Uterus (tissue), 4 donors: ENCODE data around the gene CDH22. TPM values are rescaled to one million over a fixed set of nuclear protein-coding genes. Genes with fewer than 3 reads are reported as not detected.

Source experiments
- DNase-seq, 2 donors: peaks; one replicate each; pipeline ENCODE4 v3.0.0-alpha.2; 2019 to 2020
- H3K27ac ChIP-seq, 2 donors: fragments of 200-600 bp; sonication (generic); 1 replicate in 1 of 2; 2 replicates in 1 of 2; pipeline ENCODE4 v1.5.1; 2016 to 2018
- H3K27me3 ChIP-seq, 2 donors: fragments of 200-600 bp; sonication (generic); one replicate each; pipeline ENCODE4 v1.5.1; 2018 to 2019; ENCODE audit warnings: control low read depth in 1 of 2
- H3K36me3 ChIP-seq, 2 donors: fragments of 200-600 bp; sonication (generic); one replicate each; pipeline ENCODE4 v1.5.1; 2019; ENCODE audit warnings: control low read depth in 1 of 2
- H3K4me1 ChIP-seq, 2 donors: fragments of 200-600 bp; sonication (generic); one replicate each; pipeline ENCODE4 v1.5.1; 2018 to 2019; ENCODE audit warnings: control low read depth in 1 of 2
- H3K4me3 ChIP-seq, 2 donors: fragments of 200-600 bp; sonication (generic); 1 replicate in 1 of 2; 2 replicates in 1 of 2; pipeline ENCODE4 v1.5.1; 2018 to 2019; ENCODE audit warnings: mild to moderate bottlenecking in 1 of 2
- H3K9me3 ChIP-seq, 2 donors: fragments of 200-600 bp; sonication (generic); one replicate each; pipeline ENCODE4 v1.5.1; 2019; ENCODE audit warnings: control low read depth in 1 of 2
- CTCF ChIP-seq, 4 experiments: fragments of 200-600 bp in 2 of 4; fragments of 450-650 bp in 2 of 4; sonication (generic) in 2 of 4; IDR thresholded peaks; one replicate each; pipeline ENCODE4 v1.5.1; 2016 to 2019; ENCODE audit warnings: antibody characterized with exemption in 4 of 4, mild to moderate bottlenecking in 2 of 4, moderate library complexity in 1 of 4
- POLR2A ChIP-seq, 2 donors: fragments of 450-650 bp; IDR thresholded peaks; one replicate each; pipeline ENCODE4 v1.6.1; 2016; ENCODE audit warnings: antibody characterized with exemption in 2 of 2, mild to moderate bottlenecking in 1 of 2, moderate library complexity in 1 of 2
- intact Hi-C: fragments of 100-400 bp; cut with DNase I; formaldehyde crosslinking; loops from one replicate; pipeline ENCODE4 v1.15.1; 2023; ENCODE audit warnings: low total_unique reads
- total RNA-seq, 4 donors: library from RNA; depleted of rRNA in 3 of 4; stranded (reverse); fragments of >200 nt in 3 of 4; gene quantifications; one replicate each; pipeline versions ENCODE4 v1.1.0 to v1.2.4, GENCODE V29; 2014 to 2023
- donor health status: DM: yes; HTN: yes; CAD: no.

CDH22 gene
- total RNA-seq, 4 donors from 2014 or later = 0.48 to 0.49 TPM; not detected in 2

GRCh38 chr20:46210672-46211330 is 97.5 kb downstream of the CDH22 start:
- intact Hi-C loops = no loop called here
- H3K4me3 ChIP-seq = no peak overlapping the region
- no peak for DNase-seq
- TF ChIP-seq POLR2A (IDR thresholded peaks at IDR 0.05) (no peak), CTCF (IDR thresholded peaks at IDR 0.05) (no peak)
- no peaks in the 10 kb centered on the region for H3K36me3 ChIP-seq
- no peak overlapping the region for H3K27ac ChIP-seq
- H3K4me1 ChIP-seq = no peaks in the 10 kb centered on the region
- no peaks in the 10 kb centered on the region for H3K27me3 ChIP-seq
- no peaks in the 10 kb centered on the region for H3K9me3 ChIP-seq

GRCh38 chr20:46209930-46210671 is 98.2 kb downstream of the CDH22 start:
- no peak overlapping the region for H3K4me3 ChIP-seq
- no peak for TF ChIP-seq CTCF (IDR thresholded peaks at IDR 0.05)
- no peak for TF ChIP-seq POLR2A (IDR thresholded peaks at IDR 0.05)
- no peaks in the 10 kb centered on the region for H3K4me1 ChIP-seq
- no peaks in the 10 kb centered on the region for H3K9me3 ChIP-seq
- DNase-seq = no peak
- H3K27ac ChIP-seq = no peak overlapping the region
- no peaks in the 10 kb centered on the region for H3K27me3 ChIP-seq
- intact Hi-C loops = no loop called here
- H3K36me3 ChIP-seq = no peaks in the 10 kb centered on the region

- no peak overlapping the region for H3K4me3 ChIP-seq
- intact Hi-C loops = no loop called here
- no peaks in the 10 kb centered on the region for H3K27me3 ChIP-seq
- no peaks in the 10 kb centered on the region for H3K4me1 ChIP-seq
- no peak overlapping the region for H3K27ac ChIP-seq
- H3K36me3 ChIP-seq = no peaks in the 10 kb centered on the region
- no peak for DNase-seq
- no peaks in the 10 kb centered on the region for H3K9me3 ChIP-seq
- TF ChIP-seq CTCF (IDR thresholded peaks at IDR 0.05) (no peak), POLR2A (IDR thresholded peaks at IDR 0.05) (no peak)
Observed at GRCh38 chr20:46207793-46208192, 100.5 kb downstream of the CDH22 start.

GRCh38 chr20:46206992-46207549 is 101.2 kb downstream of the CDH22 start:
- Histone ChIP-seq H3K4me1 (no peaks in the 10 kb centered on the region), H3K9me3 (no peaks in the 10 kb centered on the region), H3K36me3 (no peaks in the 10 kb centered on the region), H3K27me3 (no peaks in the 10 kb centered on the region), H3K4me3 (no peak overlapping the region), H3K27ac (no peak overlapping the region)
- DNase-seq = no peak
- intact Hi-C loops = no loop called here
- no peak for TF ChIP-seq POLR2A (IDR thresholded peaks at IDR 0.05)
- TF ChIP-seq CTCF (IDR thresholded peaks at IDR 0.05) = no peak

GRCh38 chr20:46206025-46206424 is 102.3 kb downstream of the CDH22 start:
- no peaks in the 10 kb centered on the region for H3K36me3 ChIP-seq
- no peaks in the 10 kb centered on the region for H3K4me1 ChIP-seq
- intact Hi-C loops = no loop called here
- no peak for TF ChIP-seq CTCF (IDR thresholded peaks at IDR 0.05)
- no peak for TF ChIP-seq POLR2A (IDR thresholded peaks at IDR 0.05)
- H3K27ac ChIP-seq = no peak overlapping the region
- no peak overlapping the region for H3K4me3 ChIP-seq
- no peak for DNase-seq
- H3K9me3 ChIP-seq = no peaks in the 10 kb centered on the region
- H3K27me3 ChIP-seq = no peaks in the 10 kb centered on the region
